GM18870 (cell line): ENCODE results near the gene SLC37A1.

Experiments
- ATAC-seq: cut with Tn5 transposase; IDR thresholded peaks from one replicate; pipeline ENCODE4 v1.9.1; 2021; ENCODE audit warnings: moderate library complexity; ENCODE audit not compliant: unreplicated experiment

SLC37A1 gene

GRCh38 chr21:42525676-42526378 lies 12.2 kb downstream of the SLC37A1 start:
- no peak for ATAC-seq

DNA sequence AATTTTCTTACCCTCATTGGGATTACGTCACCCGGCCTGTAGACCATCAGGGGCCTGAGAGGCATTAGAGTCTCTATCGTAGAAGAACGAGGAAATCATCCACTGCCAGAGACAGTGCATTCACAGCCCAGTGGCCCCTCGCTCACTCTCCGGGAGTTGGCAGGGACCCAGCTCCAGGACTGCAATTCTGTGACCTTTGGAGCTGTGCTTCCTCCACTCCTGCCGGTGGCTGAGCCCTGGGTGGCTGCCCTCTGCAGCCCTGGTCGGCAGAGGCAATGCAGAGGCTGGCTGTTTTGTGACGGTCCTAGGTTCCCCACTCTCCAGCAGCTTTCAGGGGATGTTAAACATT lies 12.7 kb downstream of the SLC37A1 start:
- ATAC-seq = no peak

GRCh38 chr21:42527127-42527488 lies 13.5 kb downstream of the SLC37A1 start:
- ATAC-seq = no peak

DNA sequence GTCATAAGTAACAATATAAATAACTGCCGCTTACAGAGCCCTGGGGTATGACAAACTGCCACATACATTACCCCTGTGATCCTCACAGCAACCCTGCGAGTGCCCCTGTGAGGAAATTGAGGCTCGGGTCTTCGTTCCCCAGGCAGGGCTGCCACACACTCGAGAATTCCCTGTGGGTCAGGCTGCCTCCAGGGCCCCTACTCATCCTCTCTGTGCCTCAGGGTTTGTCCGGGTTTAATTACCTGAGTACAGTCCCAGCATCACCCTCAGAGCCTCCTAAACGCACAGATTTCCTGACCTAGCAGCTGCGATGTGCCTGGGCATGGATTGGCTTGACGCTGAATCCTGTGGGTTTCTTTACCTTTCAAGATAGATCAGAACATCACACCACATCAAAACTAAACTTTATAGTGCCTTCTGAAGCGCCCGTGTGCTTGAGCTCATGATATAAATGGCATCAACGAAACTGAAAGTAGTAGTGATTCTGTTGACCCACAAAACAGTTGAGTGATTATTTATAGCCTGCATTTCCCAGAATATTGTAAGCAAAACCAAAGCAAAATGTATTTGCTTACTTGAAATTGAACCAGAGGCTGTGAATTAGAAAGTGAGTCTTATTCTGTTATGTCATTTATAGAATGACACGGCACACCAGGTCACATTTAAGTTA lies 14.0 kb downstream of the SLC37A1 start:
- no peak for ATAC-seq

- no peak for ATAC-seq
These were observed 16.5 kb downstream of the SLC37A1 start for GRCh38 chr21:42530167-42530518.

DNA sequence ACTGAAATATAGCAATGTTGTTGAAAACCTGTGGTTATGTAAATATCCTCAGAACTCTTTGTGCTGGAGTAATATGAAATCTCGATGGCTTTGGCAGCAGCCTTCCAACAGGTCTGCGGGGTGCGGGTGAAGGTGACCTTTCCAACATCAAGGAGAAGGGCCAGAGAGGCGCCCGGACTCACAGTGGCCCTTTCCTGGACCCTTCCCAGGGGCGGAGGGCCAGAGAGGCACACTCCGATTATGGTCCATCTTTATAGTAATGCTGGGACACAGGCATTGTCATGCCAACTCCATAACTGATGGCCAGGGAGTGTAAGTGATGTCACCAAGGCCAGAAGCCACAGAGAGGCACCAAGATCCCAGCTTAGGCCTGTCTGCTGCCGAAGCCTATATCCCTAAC lies 18.1 kb downstream of the SLC37A1 start:
- no peak for ATAC-seq

- no peak for ATAC-seq
These were observed 19.0 kb downstream of the SLC37A1 start for GRCh38 chr21:42532466-42533181.

DNA sequence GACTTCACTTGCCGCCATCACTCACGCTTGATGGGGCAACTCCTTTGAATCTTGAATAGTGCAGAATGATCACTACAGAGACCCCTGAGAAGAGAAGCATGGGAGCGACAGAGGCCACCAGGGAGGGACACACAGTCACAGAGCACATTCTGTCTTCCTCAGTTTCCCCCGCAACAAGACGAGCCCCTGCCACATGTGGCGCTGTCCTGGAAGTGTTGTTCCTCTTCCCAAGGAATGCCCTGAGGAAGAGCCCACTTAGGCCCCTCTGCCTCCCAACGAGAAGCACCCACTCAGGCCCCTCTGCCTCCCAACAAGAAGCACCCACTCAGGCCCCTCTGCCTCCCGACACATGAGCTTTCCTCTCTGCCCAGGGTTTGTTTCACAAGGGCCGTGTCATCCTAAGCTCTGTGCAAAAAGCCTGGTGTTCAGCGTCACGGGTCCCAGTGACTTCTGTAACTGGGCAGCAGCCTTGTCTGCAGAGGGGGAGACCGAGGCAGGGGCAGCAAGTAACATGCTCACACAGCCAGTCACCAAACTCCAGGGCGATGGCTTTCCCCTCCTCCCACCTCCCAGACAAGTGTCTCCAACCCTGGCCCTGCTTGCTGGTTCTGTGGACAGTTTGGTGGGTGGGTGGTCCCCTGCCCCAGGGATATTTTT lies 19.8 kb downstream of the SLC37A1 start:
- no peak for ATAC-seq

DNA sequence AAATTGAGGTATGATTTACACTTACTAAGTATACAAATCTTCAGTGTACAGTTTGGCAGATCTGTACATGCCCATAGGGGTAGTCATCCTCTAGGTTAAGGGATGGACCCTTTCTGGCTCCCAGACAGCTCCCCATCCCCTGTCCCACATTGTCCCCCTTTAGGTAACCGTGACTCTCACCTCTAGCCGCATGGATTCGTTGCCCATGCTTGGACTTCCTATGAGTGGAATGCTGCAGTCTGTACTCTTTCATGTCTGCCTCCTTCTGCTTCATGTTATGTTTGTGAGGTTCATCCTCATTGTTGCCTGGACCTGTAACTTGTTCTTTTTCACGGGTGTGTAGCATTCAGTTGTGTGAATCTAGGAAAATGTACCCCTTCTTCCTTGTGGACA lies 20.3 kb downstream of the SLC37A1 start:
- no peak for ATAC-seq

- ATAC-seq = peak; percentile 42
These were observed 21.0 kb downstream of the SLC37A1 start for GRCh38 chr21:42534421-42535378.

GRCh38 chr21:42535602-42536171 lies 22.0 kb downstream of the SLC37A1 start:
- peak; percentile 53 for ATAC-seq

GRCh38 chr21:42536601-42537000 lies 22.9 kb downstream of the SLC37A1 start:
- ATAC-seq = no peak

DNA sequence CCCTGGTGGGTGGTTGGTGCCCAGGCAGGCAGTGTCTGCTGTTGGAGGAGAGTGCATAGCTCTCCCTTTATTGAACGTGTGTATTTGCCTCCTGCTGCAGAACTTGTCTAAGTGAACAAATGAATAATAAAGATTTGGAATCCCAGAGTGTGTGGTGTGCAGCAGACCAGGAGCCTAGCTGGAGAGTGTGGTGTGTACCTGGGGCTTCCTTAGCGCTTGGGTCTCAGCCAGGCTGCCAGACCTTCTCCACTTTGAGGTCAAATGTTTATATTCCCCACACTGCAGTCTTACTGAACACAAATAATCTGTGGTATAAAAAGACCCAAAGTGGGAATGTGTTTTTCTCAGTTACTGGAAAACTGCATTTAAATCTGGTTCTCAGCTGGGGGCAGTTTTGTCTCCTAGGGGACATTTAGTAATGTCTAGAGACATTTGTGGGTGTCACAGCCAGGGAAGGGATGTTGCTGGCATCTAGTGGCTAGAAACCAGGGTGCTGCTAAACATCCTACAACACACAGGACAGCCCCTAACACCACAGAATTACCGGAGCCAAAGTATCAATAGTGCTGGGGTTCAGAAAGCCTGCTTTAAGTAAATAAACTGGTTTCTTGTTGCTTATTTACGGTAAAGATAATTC lies 23.6 kb downstream of the SLC37A1 start:
- ATAC-seq = no peak

DNA sequence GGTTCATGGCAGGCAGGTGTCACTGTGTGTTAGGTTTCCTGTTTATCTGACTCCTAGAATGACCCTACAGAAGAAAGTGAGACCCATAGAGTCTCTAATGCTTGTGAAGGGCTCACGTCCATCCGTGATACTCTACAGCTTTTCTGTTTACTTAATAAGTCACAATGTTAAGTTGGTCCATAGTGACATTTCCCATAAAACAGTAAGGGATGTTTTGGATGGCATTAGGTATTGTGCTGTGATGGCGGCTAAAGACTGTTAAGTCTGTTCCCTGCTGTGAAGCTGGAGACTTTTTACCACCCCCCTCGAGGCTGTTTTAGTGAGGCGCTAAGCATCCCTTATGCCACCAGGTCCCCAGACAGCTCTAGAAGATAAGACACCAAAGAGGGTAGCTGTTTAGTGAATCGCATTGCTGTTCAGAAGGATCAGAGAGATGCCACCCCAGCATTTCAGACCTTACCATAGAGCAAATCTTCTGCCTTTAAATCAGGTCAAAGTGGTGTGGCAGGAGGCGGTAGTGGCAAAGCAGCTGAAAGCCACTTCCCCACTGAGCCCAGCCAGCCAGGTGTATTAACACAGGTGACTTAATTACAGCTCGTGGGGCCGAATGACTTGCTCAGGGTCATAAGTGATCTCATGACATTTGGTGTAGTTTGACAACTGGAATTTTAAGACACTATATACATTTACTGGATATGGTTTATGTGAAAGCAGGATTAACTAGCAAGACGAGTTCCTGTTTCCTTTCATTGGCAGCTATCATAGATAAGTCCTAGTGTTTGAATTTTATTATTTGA lies 25.0 kb downstream of the SLC37A1 start:
- no peak for ATAC-seq

- ATAC-seq = no peak
These were observed 25.7 kb downstream of the SLC37A1 start for GRCh38 chr21:42539342-42539741.

GRCh38 chr21:42539931-42540343 lies 26.3 kb downstream of the SLC37A1 start:
- ATAC-seq = no peak

GRCh38 chr21:42540396-42540795 lies 26.7 kb downstream of the SLC37A1 start:
- no peak for ATAC-seq

DNA sequence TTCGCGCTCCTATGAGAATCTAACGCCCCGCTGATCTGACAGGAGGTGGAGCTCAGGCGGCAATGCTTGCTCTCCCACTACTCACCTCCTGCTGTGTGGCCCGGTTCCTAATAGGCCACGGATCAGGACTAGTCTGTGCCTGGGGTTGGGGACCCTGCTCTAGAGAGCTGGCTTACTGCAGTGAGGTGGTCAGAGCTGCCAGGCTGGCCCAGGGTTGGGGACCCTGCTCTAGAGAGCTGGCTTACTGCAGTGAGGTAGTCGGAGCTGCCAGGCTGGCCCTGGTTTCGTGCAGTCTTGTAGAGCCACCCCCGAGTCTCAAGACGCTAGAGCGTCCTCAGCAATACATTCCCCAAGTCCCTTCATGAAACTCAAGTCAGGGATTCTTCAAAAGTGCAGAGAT lies 27.5 kb downstream of the SLC37A1 start:
- ATAC-seq = no peak

- ATAC-seq = no peak
These were observed 28.0 kb downstream of the SLC37A1 start for GRCh38 chr21:42541618-42542017.
